Measurements from ENCODE around the gene TES.

Gene TES

DNA sequence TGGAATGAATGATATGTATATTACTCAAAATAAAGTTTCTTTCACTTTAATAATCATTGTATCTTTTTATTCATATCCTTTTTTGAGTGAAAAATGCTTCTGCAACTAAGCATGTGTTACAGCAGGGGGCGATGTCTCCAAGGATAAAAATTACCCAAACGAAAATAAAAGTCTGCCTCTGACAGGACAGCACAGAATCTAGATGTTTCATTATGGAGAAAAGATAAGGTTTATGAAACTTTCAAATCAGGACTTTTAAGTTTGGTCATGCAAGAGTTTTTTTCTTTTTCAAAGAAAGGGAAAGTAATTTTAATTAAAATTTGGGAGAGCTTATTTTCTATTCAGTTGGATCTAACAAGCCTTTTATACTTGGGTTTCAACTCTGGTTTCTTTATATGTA is 48.4 kb downstream of the TES start:
- Histone ChIP-seq H3K4me1 (ENCODE audit: low read length) (peaks cover 20% of the 10 kb centered on the region), H3K27ac (ENCODE audit: low read length) (no peak overlapping the region), H3K4me3 (ENCODE audit: low read length) (no peak overlapping the region), H3K9me3 (ENCODE audit: insufficient read depth, low read length) (no peaks in the 10 kb centered on the region), H3K27me3 (ENCODE audit: low read depth, low read length) (no peaks in the 10 kb centered on the region), H3K79me2 (ENCODE audit: low read length) (no peaks in the 10 kb centered on the region), H4K20me1 (ENCODE audit: insufficient read depth, low read length) (no peaks in the 10 kb centered on the region), H3K4me2 (ENCODE audit: low read length) (no peak overlapping the region), H3K9ac (ENCODE audit: low read length) (no peak overlapping the region), H2AFZ (ENCODE audit: low read depth, low read length) (no peak overlapping the region), H3K36me3 (replicated peaks; ENCODE audit: low read depth, low read length) (peaks cover 3% of the 10 kb centered on the region)
- TF ChIP-seq, protein P1, sequence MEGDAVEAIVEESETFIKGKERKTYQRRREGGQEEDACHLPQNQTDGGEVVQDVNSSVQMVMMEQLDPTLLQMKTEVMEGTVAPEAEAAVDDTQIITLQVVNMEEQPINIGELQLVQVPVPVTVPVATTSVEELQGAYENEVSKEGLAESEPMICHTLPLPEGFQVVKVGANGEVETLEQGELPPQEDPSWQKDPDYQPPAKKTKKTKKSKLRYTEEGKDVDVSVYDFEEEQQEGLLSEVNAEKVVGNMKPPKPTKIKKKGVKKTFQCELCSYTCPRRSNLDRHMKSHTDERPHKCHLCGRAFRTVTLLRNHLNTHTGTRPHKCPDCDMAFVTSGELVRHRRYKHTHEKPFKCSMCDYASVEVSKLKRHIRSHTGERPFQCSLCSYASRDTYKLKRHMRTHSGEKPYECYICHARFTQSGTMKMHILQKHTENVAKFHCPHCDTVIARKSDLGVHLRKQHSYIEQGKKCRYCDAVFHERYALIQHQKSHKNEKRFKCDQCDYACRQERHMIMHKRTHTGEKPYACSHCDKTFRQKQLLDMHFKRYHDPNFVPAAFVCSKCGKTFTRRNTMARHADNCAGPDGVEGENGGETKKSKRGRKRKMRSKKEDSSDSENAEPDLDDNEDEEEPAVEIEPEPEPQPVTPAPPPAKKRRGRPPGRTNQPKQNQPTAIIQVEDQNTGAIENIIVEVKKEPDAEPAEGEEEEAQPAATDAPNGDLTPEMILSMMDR (IDR thresholded peaks at IDR 0.05; ENCODE audit: low read depth, low read length) = peak; percentile 90
- TF ChIP-seq EZH2phosphoT487 (IDR thresholded peaks at IDR 0.05; ENCODE audit: low read depth) = no peak

DNA sequence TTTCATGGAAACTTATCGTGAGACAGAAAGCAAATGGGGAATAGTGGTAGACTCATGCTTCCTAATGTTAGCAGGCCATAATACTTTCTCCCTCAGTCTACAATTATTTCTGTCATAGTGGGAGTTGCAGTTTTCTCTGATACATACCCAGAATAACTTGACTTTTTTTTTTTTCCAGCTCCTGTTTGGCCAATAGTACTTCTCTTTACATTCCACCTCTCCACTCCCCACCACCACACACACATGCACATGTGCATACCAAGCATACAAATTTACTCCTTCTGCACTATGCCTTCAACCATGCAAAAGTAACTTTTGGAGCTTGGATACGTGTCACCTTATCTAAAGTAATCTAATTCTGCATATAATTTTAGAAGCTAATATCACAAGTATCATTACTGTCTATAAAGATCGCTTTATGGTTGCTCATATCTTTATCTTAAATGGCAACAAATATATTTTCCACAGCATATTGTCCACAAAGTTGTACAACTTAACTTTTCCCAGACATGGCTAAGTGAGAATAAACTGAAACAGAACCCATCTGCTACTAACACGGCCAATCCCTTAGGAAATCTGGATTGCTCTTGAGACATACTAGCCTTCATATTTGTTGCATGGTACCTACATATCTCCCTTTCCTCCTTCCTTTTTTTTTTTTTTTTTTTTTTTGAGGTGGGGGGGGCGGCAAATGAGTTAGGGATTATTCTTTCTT is 49.0 kb downstream of the TES start:
- Histone ChIP-seq H3K9ac (ENCODE audit: low read length) (no peak overlapping the region), H2AFZ (ENCODE audit: low read depth, low read length) (no peak overlapping the region), H3K79me2 (ENCODE audit: low read length) (no peaks in the 10 kb centered on the region), H3K27ac (ENCODE audit: low read length) (no peak overlapping the region), H3K9me3 (ENCODE audit: insufficient read depth, low read length) (no peaks in the 10 kb centered on the region), H3K36me3 (replicated peaks; ENCODE audit: low read depth, low read length) (peaks cover 3% of the 10 kb centered on the region), H3K4me1 (ENCODE audit: low read length) (peaks cover 20% of the 10 kb centered on the region), H3K27me3 (ENCODE audit: low read depth, low read length) (no peaks in the 10 kb centered on the region), H3K4me2 (ENCODE audit: low read length) (no peak overlapping the region), H4K20me1 (ENCODE audit: insufficient read depth, low read length) (no peaks in the 10 kb centered on the region), H3K4me3 (ENCODE audit: low read length) (no peak overlapping the region)
- TF ChIP-seq, protein P1 (IDR thresholded peaks at IDR 0.05; ENCODE audit: low read depth, low read length) = no peak
- no peak for TF ChIP-seq EZH2phosphoT487 (IDR thresholded peaks at IDR 0.05; ENCODE audit: low read depth)

DNA sequence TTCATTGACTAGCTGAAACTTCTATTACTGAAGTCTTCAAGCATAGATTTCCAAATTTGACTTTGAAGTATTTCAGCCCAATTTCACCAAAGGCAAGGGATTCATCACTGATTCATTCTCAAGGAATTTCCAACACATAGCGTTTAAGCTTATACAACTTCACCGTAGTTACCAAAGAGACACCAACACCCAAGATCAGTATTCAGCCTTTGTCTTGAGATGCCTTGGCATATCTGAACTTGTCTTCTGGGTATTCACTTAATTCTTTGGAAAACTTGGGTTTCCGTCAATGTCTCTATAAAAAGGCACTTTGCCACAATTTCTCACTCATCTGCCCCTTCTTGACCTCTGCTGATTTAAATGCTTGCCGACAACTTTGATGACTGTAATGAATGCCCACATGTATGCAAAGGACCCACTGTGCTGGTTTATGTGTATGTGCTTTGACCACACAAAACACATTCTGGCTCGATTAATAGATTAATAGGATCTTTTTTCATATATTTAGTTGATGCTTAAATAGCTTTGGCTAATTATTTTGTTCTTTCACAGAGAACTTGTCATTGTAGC is 49.6 kb downstream of the TES start:
- Histone ChIP-seq H2AFZ (ENCODE audit: low read depth, low read length) (no peak overlapping the region), H4K20me1 (ENCODE audit: insufficient read depth, low read length) (no peaks in the 10 kb centered on the region), H3K36me3 (replicated peaks; ENCODE audit: low read depth, low read length) (peaks cover 3% of the 10 kb centered on the region), H3K27me3 (ENCODE audit: low read depth, low read length) (no peaks in the 10 kb centered on the region), H3K9me3 (ENCODE audit: insufficient read depth, low read length) (no peaks in the 10 kb centered on the region), H3K79me2 (ENCODE audit: low read length) (no peaks in the 10 kb centered on the region), H3K4me3 (ENCODE audit: low read length) (no peak overlapping the region), H3K4me2 (ENCODE audit: low read length) (no peak overlapping the region), H3K4me1 (ENCODE audit: low read length) (peaks cover 22% of the 10 kb centered on the region), H3K27ac (ENCODE audit: low read length) (no peak overlapping the region), H3K9ac (ENCODE audit: low read length) (no peak overlapping the region)
- TF ChIP-seq EZH2phosphoT487 (IDR thresholded peaks at IDR 0.05; ENCODE audit: low read depth) = no peak
- TF ChIP-seq, protein P1 (IDR thresholded peaks at IDR 0.05; ENCODE audit: low read depth, low read length) = no peak

DNA sequence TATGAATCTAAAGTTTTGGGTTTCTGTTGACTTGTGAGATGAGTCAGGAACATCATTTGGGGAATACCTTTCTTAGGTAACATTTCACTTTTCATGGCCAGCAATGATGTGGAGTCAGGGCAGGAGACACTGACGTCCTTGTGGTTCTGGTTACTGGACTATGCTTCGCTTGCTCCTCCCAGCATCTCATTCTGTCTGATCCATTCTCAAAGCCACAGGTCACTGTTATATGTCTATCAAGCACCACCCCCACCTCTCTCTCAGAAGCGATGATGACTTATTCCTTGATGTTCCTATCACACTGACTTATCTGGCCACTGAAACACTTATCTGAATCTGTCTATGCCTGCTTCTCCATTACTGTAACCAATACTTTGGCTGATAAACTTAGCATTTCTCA is 51.6 kb downstream of the TES start:
- Histone ChIP-seq H3K4me3 (ENCODE audit: low read length) (no peak overlapping the region), H3K27ac (ENCODE audit: low read length) (no peak overlapping the region), H3K36me3 (replicated peaks; ENCODE audit: low read depth, low read length) (peaks cover 3% of the 10 kb centered on the region), H3K27me3 (ENCODE audit: low read depth, low read length) (no peaks in the 10 kb centered on the region), H4K20me1 (ENCODE audit: insufficient read depth, low read length) (no peaks in the 10 kb centered on the region), H3K4me1 (ENCODE audit: low read length) (peaks cover 23% of the 10 kb centered on the region), H3K79me2 (ENCODE audit: low read length) (no peaks in the 10 kb centered on the region), H3K9ac (ENCODE audit: low read length) (no peak overlapping the region), H2AFZ (ENCODE audit: low read depth, low read length) (no peak overlapping the region), H3K9me3 (ENCODE audit: insufficient read depth, low read length) (no peaks in the 10 kb centered on the region), H3K4me2 (ENCODE audit: low read length) (0 out of 2 replicates have a peak overlapping the region, but pooled peaks have one; percentile 10)
- TF ChIP-seq, protein P1 (IDR thresholded peaks at IDR 0.05; ENCODE audit: low read depth, low read length) = no peak
- TF ChIP-seq EZH2phosphoT487 (IDR thresholded peaks at IDR 0.05; ENCODE audit: low read depth) = no peak
